Stimulated activated CD4-positive, alpha-beta T cell treated with anti-CD3 and anti-CD28 coated beads, TNF-alpha, amount 100 ng/mL, for 24 hours (primary cell): ENCODE results near the gene UVRAG.

ENCODE experiments used
- DNase-seq, 3 experiments: peaks; one replicate each; pipeline ENCODE4 v3.0.0-alpha.2; 2020; ENCODE audit warnings: low read depth in 3 of 3

UVRAG gene

DNA sequence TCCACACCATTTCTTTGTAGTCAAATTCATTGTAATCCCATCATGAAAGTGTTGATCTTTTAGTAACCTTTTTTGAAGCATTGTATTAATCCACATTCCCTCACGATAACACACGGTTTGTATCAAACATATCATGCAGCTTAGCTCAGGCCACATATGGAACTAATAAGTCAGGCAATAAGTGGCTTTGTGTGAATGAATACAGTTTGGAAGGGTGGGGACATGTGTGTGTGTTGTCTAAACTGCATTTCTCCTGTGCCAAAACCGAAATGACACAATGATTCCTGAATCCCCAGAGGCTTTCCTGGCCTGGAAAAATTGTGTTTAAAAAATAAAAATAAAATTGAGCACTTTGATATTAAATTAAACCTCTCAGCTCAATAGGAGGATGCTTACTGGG is 293.0 kb downstream of the UVRAG start:
- no peak for DNase-seq

DNA sequence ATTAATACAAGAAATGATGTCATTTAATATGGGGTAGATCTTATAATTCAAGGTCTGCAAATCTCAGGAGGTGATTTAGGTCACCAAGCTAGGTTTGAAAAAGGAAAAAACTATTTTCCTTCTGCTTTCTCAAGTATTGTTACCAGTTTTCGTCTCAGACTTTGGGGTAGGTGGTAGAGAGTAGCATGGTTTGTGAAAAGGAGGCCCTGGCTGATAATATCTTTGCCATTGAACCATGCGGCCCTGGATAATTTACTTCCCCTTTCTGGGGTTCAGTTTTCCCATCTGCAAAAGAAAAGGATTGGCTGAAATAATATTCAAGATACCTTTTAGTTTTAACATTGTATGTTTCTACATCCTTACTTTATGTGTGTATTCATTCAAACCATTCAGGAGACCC is 299.2 kb downstream of the UVRAG start:
- no peak for DNase-seq

DNA sequence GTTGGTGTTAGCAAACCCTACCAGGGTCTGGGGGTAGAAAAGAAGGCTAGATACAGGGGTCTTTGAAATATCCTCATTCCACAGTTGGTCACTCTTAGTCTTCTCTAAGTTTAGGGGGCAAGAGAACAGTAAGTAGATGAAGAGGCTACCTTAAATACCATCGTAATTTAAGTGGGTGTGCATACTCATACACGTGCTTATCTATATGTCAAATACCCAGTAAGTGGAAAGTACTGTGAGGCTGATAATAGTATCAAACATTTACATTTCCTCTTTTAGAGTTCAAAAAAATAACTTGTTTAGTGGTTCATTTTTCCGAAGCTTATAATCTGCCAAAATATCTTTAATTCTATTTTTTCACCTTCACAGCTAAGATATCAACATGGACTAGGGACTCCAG is 300.5 kb downstream of the UVRAG start:
- DNase-seq, result no peak

DNA sequence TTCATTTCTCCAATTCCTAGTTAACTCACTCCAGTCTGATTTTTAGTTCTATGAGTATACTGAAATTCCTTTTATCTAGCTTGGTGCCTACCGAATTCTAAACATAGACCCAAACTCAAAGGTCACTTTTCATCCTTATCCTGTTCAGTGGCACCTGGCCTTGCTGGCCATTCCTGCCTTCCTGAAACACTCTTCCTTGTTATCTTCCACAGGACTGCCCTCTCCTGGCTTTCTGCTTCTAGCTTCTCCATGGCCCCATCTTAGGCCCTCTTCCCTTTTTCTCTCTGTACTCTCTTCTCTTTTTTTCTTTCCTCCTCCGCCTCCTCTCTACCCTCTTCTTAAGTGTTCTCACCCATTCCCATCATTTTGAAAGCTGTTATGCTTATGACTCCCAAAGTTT is 304.0 kb downstream of the UVRAG start:
- no peak for DNase-seq

DNA sequence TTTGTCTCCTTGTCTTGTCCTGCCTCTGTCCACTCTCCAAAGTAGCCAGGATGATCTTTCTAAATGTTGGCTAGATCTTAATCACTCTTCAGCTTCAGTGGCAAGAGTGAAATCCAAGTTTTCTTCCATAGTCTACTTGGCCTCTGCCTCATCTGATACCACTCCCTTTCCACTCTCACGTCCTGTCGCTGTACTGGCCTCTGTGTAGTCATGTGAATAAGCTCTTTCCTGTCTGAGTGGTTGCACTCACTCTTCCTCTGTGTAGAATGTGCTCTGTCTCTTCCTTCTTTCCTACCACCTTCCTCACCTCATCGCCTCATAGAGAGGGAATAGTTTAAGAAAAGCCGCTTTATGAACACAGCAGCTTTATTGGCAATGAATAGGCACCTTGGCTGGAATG is 304.8 kb downstream of the UVRAG start:
- DNase-seq, result no peak

DNA sequence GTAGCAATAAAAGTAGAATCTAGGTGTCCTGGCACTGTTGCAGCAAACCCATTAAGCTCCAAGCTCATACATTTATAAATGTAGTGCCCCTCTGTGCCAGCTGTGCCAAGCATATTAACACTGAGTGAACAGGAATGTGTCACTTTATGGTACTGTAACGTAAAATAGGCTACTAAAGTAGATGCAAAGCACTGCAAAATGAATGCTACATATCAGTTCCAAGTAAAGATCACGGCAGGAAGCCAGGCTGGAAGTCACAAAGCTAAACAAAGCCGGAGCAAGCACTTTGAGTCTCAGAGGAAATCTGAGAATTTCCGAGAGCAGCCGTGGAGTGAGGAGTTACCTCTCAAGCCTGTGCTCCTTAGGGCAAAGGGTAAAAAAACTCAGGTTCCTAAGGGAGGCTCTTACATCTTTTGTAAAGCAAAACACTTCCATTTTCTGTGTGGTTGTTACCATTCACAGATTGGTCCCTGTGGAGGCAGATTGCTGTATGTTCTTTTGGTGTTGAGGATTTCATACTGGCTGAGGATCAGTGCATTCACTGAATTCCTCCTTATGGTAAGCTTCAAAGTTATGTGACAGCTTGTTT is 305.6 kb downstream of the UVRAG start:
- DNase-seq, result no peak

DNA sequence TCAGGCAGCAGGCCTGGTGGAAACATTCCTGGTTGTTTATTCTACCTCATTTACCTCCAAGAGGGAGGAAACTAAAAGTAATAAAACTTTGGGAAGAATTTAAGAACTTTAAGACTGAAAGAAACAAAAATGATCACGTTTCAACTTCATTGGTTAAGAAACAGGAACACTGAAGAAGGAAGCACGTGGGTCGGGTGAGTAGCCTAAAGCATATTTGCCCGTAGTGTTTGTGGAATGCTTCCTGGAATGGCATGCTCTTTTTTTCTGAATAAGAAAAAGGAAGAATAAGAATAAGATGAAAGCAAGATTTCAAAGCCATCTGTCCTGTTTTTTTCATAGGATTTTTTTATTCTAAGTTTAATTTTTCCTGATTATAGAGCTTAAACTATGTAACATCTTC is 308.2 kb downstream of the UVRAG start:
- DNase-seq, result no peak

DNA sequence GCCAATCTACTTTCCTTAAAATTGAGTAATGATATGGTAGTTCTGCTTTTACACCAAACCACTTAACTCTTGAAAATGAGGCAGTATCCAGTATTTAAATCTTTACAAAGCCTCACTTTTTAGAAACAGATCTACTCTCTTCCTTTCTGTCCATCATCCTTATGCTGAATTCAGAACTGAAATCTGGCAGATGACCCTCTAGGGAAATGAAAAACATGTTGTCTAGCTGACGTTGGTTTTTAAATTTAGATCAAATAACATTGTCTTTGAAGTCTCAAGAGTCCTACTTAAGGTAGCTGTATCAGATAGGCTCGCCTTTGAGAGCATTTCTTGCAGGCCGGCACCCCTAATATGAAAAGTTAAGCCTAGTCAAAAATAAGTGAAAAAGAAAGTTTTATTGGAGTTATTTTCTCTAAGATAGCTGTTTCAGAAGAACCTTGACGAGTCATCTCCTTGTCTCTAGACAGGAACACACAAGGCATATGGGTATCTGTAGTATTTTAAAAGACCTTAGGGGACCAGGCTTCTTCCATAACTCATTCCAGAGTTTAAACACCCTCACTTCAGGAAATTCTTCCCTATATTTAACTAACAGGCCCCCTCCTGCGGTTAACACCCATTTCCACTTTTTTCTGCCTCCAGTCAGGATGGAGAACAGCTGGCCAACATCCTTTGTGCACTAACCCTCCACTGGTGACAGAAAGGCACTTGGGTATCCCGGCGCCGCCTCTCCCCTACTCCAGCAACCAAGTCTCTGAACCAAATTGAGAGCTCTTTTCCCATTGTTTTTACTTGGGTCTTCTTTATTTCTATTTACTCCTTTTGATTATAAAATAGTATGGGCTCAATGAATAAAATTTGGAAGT is 310.1 kb downstream of the UVRAG start:
- DNase-seq, result no peak

DNA sequence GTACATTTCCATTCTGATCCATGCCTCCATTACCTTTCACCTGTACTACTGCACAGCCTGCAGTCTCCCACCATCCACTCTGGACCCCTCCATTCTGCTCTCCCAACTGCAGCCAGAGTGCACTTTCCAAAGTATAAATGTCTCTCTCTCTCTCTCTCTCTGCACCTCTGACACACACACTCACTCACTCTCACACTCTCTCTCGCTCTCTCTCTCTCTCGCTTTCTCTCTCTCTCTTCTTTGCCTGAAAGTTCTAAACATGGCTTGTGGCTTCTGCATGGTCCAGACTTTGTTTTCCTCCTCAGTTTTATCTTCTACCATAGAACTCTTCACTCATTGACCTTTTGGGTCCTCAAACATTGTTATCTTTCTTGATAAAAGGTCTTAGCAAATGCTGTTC is 314.7 kb downstream of the UVRAG start:
- DNase-seq, result no peak

DNA sequence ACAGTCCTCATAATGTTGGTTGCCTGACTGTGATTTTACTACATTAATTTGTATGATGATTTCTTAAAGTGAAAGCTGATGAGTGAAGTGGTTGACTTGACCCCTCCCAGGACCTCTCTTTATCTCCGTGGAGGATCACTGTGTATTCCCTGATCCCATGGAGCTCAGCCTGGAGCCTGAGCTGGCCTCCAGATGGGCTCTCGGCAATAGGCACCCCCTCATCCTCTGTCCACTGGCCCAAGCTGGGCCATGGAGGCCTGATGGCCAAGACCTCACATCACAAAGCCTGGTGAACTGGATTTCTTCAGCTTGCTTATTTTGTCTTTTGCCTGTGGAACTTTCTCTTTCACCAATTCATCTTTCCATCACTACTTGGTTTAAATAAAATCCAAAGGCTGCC is 316.1 kb downstream of the UVRAG start:
- no peak for DNase-seq

DNA sequence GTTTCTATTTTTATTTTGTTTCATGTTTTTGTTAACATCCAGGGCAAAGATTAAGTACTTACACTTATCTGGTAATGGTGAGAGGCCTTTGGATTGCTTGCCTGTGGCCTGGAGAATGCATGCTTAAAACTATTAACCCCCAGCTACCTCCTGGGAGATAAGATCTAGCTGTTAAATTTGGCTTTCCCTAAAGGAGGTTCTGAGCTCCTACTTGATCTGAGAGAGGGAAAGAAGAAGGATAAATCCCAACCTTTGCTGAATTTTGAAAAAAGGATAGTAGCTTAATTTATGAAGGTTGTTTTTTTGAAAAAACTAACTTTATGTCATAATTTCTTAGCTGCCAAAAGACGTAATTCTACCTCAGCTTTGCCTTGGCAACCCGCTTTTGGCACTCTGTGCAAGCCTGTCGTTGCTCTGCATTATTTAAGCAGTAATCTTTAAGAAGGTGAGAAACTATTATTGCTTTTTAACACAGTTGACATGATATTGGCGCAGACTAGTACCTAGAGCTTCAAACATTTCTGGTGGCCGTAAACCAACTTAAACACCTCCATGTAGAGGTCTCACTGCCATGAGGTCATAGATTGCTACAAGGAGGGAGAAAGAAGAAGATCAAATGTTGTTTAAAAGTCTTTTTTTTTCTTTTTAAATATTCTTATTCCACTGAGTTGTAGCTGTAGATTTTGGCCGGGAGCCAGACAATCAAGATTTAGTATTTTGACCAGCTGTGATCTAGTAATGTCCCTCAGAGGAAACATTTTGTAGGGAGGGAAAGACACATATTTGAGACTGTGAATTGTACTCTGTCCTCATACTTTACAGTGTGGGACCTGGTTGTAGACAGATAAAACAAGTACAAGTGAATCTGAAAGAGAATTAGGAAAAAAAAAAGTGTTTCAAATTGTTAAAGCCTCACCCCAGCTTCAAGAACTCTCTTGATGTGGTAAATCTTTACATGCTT is 316.9 kb downstream of the UVRAG start:
- no peak for DNase-seq

DNA sequence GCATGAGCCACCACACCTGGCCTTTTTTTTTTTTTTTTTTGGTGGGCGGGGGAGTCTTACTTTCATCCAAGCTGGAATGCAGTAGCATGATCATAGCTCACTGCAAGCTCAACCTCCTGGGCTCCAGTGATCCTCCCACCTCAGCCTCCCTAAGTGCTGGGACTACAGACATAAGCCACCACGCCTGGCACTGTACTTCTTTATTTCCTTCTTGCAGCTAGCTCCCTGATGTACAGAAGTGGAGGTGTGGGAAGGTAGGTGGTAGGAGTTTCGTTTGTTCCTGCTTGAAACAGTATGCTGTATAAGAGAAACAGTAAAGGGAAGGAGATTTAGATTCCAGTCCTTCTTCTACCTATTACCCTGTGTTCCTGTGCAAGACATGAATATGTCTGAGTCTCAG is 319.2 kb downstream of the UVRAG start:
- DNase-seq, result no peak

DNA sequence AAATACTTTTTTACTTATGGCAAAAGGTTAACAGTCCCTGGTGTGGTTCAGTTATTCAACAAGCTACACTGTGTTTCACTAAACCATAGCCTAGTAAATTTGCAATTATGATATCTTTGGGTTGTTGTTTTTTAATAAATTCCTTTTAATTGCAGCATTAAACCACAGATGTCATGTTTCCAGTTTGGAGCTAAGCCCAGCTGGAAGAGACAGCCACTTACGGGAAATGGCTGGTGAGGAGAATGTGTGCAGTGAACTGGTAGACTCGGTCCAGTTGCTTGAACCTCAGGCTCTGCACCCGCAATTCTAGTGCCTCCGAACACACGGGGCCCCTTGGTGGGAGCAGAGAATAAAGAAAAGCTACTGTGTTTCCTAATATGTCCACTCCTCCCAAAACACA is 320.5 kb downstream of the UVRAG start:
- no peak for DNase-seq

DNA sequence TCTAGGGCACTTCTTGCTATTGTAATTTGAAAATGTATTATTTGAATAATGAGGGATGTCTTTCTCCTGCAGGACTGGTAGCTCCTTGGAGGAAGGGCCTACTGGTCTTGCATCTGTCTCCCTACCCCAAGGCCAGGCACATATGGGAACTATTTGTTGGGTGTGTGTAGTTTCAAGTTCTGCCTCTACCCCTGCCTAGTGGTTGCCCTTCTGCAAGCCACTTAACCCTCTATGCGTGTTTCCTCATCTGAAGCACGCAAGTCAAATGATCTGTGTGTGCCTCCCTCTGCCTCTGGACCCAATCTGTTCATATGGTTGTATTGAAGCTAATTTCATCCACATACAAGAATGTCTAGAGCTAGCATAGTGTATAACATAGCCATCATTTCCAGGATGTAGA is 324.3 kb downstream of the UVRAG start:
- DNase-seq, result no peak

DNA sequence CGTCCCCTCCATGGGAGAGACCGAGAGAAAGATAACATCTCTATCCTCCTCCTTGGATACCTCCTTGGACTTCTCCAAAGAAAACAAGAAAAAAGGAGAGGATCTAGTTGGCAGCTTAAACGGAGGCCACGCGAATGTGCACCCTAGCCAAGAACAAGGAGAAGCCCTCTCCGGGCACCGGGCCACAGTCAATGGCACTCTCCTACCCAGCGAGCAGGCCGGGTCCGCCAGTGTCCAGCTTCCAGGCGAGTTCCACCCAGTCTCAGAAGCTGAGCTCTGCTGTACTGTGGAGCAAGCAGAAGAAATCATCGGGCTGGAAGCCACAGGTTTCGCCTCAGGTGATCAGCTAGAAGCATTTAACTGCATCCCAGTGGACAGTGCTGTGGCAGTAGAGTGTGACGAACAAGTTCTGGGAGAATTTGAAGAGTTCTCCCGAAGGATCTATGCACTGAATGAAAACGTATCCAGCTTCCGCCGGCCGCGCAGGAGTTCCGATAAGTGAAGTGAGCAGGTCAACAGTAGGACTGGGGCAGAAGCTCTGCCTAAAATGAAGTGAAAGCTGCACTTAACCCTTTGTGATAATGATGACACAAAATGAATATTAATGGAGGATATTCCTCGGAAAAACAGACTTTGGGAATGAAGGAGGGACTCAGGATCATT is 326.0 kb downstream of the UVRAG start:
- no peak for DNase-seq

DNA sequence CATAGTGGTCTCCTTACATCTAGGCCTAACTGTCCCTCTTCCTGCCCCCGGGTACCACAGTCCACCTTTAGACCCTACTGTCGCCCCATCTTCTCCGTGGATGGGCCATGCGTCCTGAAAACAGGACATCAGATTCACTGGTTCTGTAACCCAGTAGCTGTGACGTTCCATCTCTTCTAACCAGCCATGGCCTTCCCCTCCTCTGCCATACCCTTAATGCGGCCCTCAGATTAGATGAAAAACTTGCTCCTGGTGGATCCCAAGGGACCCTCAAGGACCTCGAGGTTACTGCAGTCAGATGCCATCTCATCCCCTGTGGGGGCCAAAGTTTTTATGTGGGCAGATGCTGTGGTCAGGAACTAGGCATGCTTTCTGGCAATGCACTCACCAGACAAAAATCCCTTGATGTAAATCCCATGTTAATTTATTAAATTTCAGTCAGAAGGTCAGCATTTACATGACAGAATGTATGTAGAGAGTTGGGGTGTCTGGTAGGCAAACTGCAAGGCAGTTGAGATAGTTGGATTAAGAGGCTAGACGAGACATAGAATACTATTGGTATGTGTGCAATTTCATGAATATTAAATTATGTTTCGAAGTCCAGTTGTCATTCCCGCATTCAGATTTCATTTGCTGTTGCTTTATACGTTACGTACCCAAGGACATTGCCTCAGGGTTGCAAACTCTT is 327.0 kb downstream of the UVRAG start:
- no peak for DNase-seq

DNA sequence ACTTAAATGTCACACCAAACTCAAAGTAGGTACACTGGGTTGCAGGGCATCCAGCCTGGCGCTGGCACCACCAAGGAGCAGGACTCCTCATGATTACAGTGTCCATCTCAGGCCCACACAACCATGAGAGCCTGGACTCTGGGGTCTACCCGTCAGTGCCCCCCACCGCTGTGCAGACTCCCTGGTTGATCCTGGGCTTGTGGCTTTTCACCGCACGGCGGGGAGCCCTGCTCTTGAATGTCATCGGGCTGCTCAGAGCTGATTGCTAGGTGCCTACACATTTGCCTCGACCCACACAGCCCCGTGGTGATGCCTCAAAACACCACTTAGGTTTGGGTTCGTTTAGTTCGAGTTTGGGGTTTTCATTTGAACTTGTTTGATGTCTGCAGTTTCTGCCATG is 328.3 kb downstream of the UVRAG start:
- no peak for DNase-seq

DNA sequence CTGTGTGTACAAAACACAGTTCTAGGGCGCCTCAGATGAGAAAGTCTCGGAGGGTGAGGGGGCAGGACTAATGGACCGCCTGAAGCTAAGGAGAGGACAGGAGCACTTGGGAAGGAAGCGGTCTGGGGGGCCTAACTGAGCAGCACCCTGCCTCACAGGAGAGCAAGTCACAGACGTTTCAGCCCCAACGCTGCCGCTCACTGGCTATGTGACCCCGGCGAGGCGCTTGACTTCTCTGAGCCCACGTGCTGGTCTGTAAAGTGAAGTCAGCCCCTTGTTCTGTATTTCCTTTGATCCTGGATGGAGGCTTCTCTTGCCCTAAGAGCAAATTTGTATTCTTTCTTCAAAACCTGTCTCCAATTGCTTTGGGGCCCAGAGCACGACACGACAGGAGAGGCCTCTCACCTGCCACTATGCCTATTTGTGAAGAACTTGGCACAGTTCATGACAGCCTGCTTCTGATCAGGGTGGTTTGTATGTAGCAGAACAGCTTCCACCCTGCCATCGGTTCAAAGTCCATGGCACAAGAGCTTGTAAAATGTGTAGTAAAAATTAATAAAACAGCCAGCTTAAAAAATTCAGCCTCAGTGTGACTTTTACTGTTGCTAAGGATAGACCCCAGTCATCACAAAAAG is 332.2 kb downstream of the UVRAG start:
- no peak for DNase-seq

DNA sequence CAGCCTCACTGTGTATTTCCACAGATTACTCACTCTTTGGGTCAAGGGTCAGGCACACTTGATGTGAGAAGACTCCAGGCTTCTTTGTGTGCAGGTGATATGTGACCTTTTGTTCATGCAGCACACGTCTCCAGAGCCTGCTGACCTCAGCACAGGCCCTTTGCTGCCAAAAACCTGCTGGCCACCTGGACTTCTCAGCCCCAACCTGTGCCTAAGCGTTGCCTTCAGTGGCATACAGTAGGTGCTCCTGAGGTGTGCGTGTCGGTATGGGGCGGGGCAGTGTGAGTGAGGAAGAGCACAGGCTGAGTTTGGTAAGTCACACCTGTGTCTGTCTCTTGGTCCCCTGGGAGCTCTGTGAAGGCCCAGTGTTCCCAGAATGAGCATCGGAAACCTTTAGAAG is 333.2 kb downstream of the UVRAG start:
- no peak for DNase-seq

DNA sequence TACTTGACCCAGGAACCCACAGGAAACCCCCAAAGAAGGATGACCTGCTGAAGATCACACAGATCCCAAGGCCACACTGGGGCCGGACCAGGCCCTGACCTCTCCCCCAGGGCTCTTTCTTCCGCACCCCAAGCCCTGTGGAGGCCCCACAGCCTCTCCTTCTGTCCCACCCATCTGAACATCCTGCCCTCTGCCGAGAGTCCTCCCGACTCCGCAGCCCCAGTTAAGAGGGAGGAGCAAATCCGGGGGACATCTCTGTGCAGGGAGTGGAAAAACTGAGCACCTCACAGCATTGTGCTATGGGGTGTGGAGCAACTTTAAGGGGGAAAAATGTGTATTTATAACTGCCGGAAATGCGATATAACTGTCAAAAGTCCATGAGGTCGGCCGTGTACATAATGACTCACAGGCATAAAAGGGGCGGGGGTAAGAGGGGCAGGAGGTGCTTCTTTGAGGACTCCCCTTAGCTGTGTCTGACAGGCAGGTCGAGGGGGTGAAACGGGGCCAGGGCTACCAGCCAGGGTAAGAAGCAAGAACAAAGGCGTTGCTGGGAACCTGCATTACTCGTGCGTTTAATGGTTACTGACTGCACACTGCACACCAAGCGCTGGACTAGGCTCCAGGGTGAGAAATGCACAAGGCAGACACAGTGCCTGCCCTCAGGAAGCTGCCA is 334.1 kb downstream of the UVRAG start:
- DNase-seq, result no peak
